CD4-positive, alpha-beta T cell (primary cell): ENCODE results near the gene PTPRK. TPM values are rescaled to one million over a fixed set of nuclear protein-coding genes. Genes with fewer than 3 reads are reported as not detected.

Experiments used
- ATAC-seq: fragments of 200-7000 bp; cut with Tn5 transposase; one replicate; pipeline ENCODE4 v1.10.0; 2022; ENCODE audit warnings: mild to moderate bottlenecking; ENCODE audit not compliant: poor library complexity
- CTCF ChIA-PET: fragments of 350-600 bp; sonication (Branson Sonifier 250); formaldehyde crosslinking; loops from one replicate; lab custom pipeline; 2021; ENCODE audit warnings: antibody characterized with exemption, inconsistent platforms; lab: Charles Lee
- POLR2A ChIA-PET: fragments of 350-600 bp; sonication (Branson Sonifier 250); formaldehyde crosslinking; loops from one replicate; lab custom pipeline; 2021; ENCODE audit warnings: antibody characterized with exemption, inconsistent platforms; lab: Charles Lee
- DNase-seq, 14 experiments: peaks; one replicate each; pipeline ENCODE4 v3.0.0-alpha.2; 2013 to 2020; ENCODE audit warnings: mixed read lengths in 2 of 14
- H3K27ac ChIP-seq, 2 donors: one replicate each; pipeline versions ENCODE4 v1.5.1 to v1.7.0; 2013; ENCODE audit warnings: low read length in 2 of 2, low read depth in 1 of 2, mild to moderate bottlenecking in 1 of 2
- H3K27me3 ChIP-seq, 2 experiments: 1 replicate in 1 of 2; 2 replicates in 1 of 2; pipeline versions ENCODE4 v1.6.1 to v1.7.0; 2013; ENCODE audit warnings: low read length in 2 of 2, control low read depth in 1 of 2, mild to moderate bottlenecking in 1 of 2, moderate library complexity in 1 of 2; ENCODE audit not compliant: insufficient read depth in 2 of 2, control insufficient read depth in 1 of 2
- H3K36me3 ChIP-seq: one replicate; pipeline ENCODE4 v1.6.1; 2013; ENCODE audit warnings: low read length, control low read depth; ENCODE audit not compliant: insufficient read depth
- H3K4me1 ChIP-seq: one replicate; pipeline ENCODE4 v1.6.1; 2013; ENCODE audit warnings: low read length, control low read depth; ENCODE audit not compliant: insufficient read depth
- H3K4me3 ChIP-seq: one replicate; pipeline ENCODE4 v1.5.1; 2013; ENCODE audit warnings: mild to moderate bottlenecking, low read length, moderate library complexity
- H3K9me3 ChIP-seq, 2 experiments: 1 replicate in 1 of 2; 2 replicates in 1 of 2; pipeline versions ENCODE4 v1.6.1 to v1.7.0; 2013; ENCODE audit warnings: low read length in 2 of 2, mild to moderate bottlenecking in 2 of 2, control low read depth in 1 of 2, moderate library complexity in 1 of 2; ENCODE audit not compliant: control insufficient read depth in 1 of 2, insufficient read depth in 1 of 2
- H3K27ac Mint-ChIP-seq: one replicate; pipeline ENCODE4 v1.8.0; 2020; ENCODE audit warnings: mixed read lengths
- H3K27me3 Mint-ChIP-seq: one replicate; pipeline ENCODE4 v1.8.0; 2021; ENCODE audit warnings: mixed read lengths
- H3K36me3 Mint-ChIP-seq: one replicate; pipeline ENCODE4 v1.8.0; 2021; ENCODE audit warnings: low read depth, mixed read lengths
- H3K4me1 Mint-ChIP-seq: one replicate; pipeline ENCODE4 v1.8.0; 2021; ENCODE audit warnings: low read depth, mixed read lengths
- H3K4me3 Mint-ChIP-seq: one replicate; pipeline ENCODE4 v1.8.0; 2020; ENCODE audit warnings: mild to moderate bottlenecking, mixed read lengths
- H3K9me3 Mint-ChIP-seq: one replicate; pipeline ENCODE4 v1.8.0; 2020; ENCODE audit warnings: mixed read lengths
- CTCF ChIP-seq: fragments of 200-600 bp; IDR thresholded peaks from one replicate; pipeline ENCODE4 v1.8.0; 2022; ENCODE audit warnings: antibody characterized with exemption, mild to moderate bottlenecking
- intact Hi-C, 2 experiments: fragments of 100-400 bp; cut with DNase I in 1 of 2; cut with micrococcal nuclease in 1 of 2; formaldehyde crosslinking; loops; one replicate each; pipeline versions ENCODE4 v1.15.1 to v1.9.0; 2023 to 2025; cut with DNase I, micrococcal nuclease
- total RNA-seq, 174 experiments: library from RNA in 2 of 174; stranded (reverse) in 2 of 174; gene quantifications; one replicate each; pipeline ENCODE4 v1.2.3 and lab custom pipeline; 2021 to 2026

The PTPRK gene
- total RNA-seq, 2 experiments from 2014 or later, result 8.4 to 10.3 TPM

- Histone ChIP-seq H3K27me3 (no peaks in the 10 kb centered on the region), H3K9me3 (no peaks in the 10 kb centered on the region), H3K36me3 (no peaks in the 10 kb centered on the region), H3K4me1 (peaks cover 3% of the 10 kb centered on the region), H3K27ac (no peak overlapping the region), H3K4me3 (no peak overlapping the region)
- Mint-ChIP-seq H3K9me3 (no peaks in the 10 kb centered on the region), H3K4me3 (no peak overlapping the region), H3K4me1 (no peaks in the 10 kb centered on the region), H3K27me3 (no peaks in the 10 kb centered on the region), H3K36me3 (no peaks in the 10 kb centered on the region), H3K27ac (no peak overlapping the region)
- no peak for DNase-seq
- intact Hi-C loops, result no loop called here
- CTCF ChIA-PET, result interaction anchor here (0.6 kb wide), 1 partner anchor 11 kb away, joined by 3 read pairs; no protein-coding TSS in a partner anchor
- POLR2A ChIA-PET, result no interaction called here
- no peak for ATAC-seq
- TF ChIP-seq CTCF, result no peak
These were observed 197.4 kb downstream of the PTPRK start for GRCh38 chr6:128323011-128323410.

- no peak for DNase-seq
- no peaks in the 10 kb centered on the region for H3K36me3 ChIP-seq
- no peak overlapping the region for H3K4me3 ChIP-seq
- H3K4me3 Mint-ChIP-seq, result no peak overlapping the region
- no peaks in the 10 kb centered on the region for H3K9me3 Mint-ChIP-seq
- TF ChIP-seq CTCF, result no peak
- no peaks in the 10 kb centered on the region for H3K4me1 ChIP-seq
- H3K27ac ChIP-seq, result no peak overlapping the region
- intact Hi-C loops, result no loop called here
- no peaks in the 10 kb centered on the region for H3K9me3 ChIP-seq
- ChIA-PET CTCF (no interaction called here), POLR2A (no interaction called here)
- ATAC-seq, result no peak
- H3K4me1 Mint-ChIP-seq, result no peaks in the 10 kb centered on the region
- H3K27me3 Mint-ChIP-seq, result no peaks in the 10 kb centered on the region
- no peaks in the 10 kb centered on the region for H3K36me3 Mint-ChIP-seq
- H3K27me3 ChIP-seq, result no peaks in the 10 kb centered on the region
- no peak overlapping the region for H3K27ac Mint-ChIP-seq
These were observed 200.5 kb downstream of the PTPRK start for GRCh38 chr6:128319946-128320345.

GRCh38 chr6:128319157-128319556 lies 201.2 kb downstream of the PTPRK start:
- no peaks in the 10 kb centered on the region for H3K4me1 ChIP-seq
- H3K36me3 ChIP-seq, result no peaks in the 10 kb centered on the region
- CTCF ChIA-PET, result no interaction called here
- no peak for TF ChIP-seq CTCF
- no peak for ATAC-seq
- Mint-ChIP-seq H3K4me3 (no peak overlapping the region), H3K27ac (no peak overlapping the region), H3K36me3 (no peaks in the 10 kb centered on the region), H3K9me3 (no peaks in the 10 kb centered on the region), H3K4me1 (no peaks in the 10 kb centered on the region), H3K27me3 (no peaks in the 10 kb centered on the region)
- no peaks in the 10 kb centered on the region for H3K9me3 ChIP-seq
- intact Hi-C loops, result no loop called here
- POLR2A ChIA-PET, result no interaction called here
- H3K27ac ChIP-seq, result no peak overlapping the region
- DNase-seq, result no peak
- H3K4me3 ChIP-seq, result no peak overlapping the region
- H3K27me3 ChIP-seq, result no peaks in the 10 kb centered on the region
